ENCODE data around the gene SLC26A2. TPM values are rescaled to one million over a fixed set of nuclear protein-coding genes. Genes with fewer than 3 reads are reported as not detected.

Gene SLC26A2
- total RNA-seq, 1 donor from 2014 or later = 18.9 TPM

DNA sequence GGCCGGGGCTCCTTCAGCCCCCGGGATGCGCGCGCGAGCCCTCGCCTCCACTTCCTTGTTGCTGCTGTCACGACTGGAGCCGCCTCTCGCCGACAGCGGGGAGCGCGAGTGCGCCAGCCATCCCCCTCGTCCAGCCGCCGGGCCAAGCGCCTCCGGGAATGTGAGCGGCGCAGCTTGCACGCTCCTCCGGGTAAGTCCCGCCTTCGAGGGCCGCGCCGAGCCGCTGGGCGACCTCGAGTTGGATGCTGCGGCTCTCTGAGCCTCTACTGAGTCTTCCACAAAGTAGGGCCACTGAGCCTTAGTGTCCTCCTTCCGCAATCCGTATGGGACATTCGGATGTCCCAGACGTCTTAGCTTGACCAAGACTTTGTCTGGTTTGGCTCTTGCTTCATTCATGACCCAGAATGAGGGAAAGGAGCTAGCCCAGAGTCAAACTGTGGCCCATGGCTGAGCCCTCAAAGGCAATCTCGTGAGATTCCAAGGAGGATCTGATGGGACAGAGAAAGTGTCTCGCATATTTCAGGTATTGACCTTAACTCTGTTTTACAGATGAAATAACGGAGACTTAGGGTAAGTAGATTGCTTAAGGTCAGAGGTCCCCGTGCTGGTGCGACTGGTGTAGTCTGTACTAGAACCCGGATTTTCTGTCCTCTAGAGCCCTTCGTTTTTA, 40.6 kb downstream of the SLC26A2 start:
- Histone ChIP-seq H3K27ac (peak overlapping the region; percentile 94), H3K27me3 (no peaks in the 10 kb centered on the region), H3K36me3 (peaks cover 21% of the 10 kb centered on the region), H3K4me1 (peaks cover 28% of the 10 kb centered on the region), H3K4me3 (peak overlapping the region; percentile 84), H3K9me3 (no peaks in the 10 kb centered on the region)
- DNase-seq (peak; percentile 84), ATAC-seq (peak; percentile 58)
- intact Hi-C loops (cut with DNase I) = no loop called here
- TF ChIP-seq, protein P1, sequence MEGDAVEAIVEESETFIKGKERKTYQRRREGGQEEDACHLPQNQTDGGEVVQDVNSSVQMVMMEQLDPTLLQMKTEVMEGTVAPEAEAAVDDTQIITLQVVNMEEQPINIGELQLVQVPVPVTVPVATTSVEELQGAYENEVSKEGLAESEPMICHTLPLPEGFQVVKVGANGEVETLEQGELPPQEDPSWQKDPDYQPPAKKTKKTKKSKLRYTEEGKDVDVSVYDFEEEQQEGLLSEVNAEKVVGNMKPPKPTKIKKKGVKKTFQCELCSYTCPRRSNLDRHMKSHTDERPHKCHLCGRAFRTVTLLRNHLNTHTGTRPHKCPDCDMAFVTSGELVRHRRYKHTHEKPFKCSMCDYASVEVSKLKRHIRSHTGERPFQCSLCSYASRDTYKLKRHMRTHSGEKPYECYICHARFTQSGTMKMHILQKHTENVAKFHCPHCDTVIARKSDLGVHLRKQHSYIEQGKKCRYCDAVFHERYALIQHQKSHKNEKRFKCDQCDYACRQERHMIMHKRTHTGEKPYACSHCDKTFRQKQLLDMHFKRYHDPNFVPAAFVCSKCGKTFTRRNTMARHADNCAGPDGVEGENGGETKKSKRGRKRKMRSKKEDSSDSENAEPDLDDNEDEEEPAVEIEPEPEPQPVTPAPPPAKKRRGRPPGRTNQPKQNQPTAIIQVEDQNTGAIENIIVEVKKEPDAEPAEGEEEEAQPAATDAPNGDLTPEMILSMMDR (IDR thresholded peaks at IDR 0.05) = no peak

DNA sequence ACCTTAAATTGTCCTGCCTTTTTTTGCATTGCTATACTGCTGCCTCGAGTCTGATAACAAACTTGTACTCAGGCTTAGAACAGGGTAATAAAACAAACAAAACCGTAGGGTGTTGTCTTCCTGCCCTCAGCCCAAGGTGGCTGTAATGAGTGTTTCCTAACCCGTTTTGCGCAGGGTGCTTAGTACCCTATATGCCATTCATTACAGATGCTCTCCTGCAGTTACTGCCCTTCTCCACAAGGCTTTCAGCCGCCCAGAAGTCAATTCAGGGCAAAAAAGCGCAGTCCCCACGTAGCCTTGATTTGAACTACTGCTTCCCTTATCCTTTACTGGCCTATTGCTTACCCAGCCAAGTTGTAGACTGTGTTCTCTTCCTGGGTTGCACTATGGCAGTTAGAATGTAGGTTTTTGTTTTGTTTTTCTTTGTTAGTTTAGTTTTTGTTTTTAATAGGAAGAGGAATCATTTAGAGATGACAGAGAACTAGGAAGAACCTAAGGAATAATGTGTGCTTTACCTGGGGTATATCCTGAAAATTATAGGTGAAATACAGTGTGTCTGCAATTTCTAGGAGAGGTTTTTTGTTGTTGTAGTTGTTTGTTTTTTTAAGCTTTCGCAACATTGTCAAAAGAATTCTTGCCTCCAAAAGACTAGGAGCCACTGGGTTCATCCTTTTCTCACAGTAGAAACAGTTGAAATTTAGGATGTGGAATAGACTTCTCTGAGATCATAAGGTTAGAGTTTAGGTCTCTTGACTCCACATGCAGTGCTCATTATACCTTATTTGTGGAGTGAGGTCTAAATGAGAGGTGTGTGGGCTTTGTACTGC, 41.3 kb downstream of the SLC26A2 start:
- intact Hi-C loops (cut with DNase I) = no loop called here
- Histone ChIP-seq H3K36me3 (peaks cover 27% of the 10 kb centered on the region), H3K4me3 (peak overlapping the region; percentile 84), H3K27me3 (no peaks in the 10 kb centered on the region), H3K27ac (peak overlapping the region; percentile 94), H3K9me3 (no peaks in the 10 kb centered on the region), H3K4me1 (peaks cover 28% of the 10 kb centered on the region)
- TF ChIP-seq, protein P1 (IDR thresholded peaks at IDR 0.05) = peak; percentile 68
- ATAC-seq (peak; percentile 69), DNase-seq (no peak)

DNA sequence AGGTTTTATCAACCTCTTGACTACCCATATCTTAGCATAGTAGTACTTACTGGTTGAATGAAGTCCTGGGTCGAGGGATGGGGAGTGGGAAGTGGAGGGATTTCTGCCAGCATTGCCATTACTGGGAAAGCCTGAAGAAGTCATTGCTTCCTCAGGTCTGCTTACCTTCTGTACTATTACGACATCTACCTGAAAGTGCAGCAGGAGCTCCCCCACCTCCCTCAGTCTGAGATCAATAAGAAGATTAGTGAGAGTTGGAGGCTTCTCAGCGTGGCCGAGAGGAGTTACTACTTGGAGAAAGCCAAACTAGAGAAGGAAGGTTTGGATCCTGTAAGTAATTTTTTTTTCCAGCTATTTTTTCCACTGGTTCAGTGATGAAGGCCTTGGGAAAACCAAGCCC, 45.8 kb downstream of the SLC26A2 start:
- Histone ChIP-seq H3K4me3 (no peak overlapping the region), H3K36me3 (peaks cover 70% of the 10 kb centered on the region), H3K4me1 (peaks cover 20% of the 10 kb centered on the region), H3K27me3 (no peaks in the 10 kb centered on the region), H3K9me3 (no peaks in the 10 kb centered on the region), H3K27ac (no peak overlapping the region)
- intact Hi-C loops (cut with DNase I) = no loop called here
- ATAC-seq = no peak
- TF ChIP-seq, protein P1 (IDR thresholded peaks at IDR 0.05) = no peak
- DNase-seq = no peak

DNA sequence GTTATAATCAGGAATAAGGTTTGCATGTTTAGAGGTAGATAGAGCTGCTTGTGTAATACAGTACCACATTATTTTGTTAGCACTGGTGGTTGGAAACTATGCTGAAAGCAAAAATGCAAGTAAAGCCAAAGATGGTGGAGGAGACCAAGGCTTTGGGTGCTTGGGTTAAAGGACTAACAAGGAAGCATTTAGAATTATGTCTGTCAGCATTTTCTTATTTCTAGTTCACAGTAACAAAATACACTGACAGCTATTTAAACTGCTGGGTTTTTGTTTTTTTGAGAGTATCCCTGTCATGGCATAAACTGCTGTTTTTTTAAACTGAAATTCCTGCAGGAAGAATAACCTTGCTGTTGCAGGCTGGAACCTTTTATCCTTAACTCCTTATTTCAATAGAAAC, 46.5 kb downstream of the SLC26A2 start:
- DNase-seq (no peak), ATAC-seq (no peak)
- Histone ChIP-seq H3K4me1 (peaks cover 13% of the 10 kb centered on the region), H3K27ac (no peak overlapping the region), H3K27me3 (no peaks in the 10 kb centered on the region), H3K4me3 (no peak overlapping the region), H3K36me3 (peaks cover 76% of the 10 kb centered on the region), H3K9me3 (no peaks in the 10 kb centered on the region)
- TF ChIP-seq, protein P1 (IDR thresholded peaks at IDR 0.05) = no peak
- intact Hi-C loops (cut with DNase I) = no loop called here

DNA sequence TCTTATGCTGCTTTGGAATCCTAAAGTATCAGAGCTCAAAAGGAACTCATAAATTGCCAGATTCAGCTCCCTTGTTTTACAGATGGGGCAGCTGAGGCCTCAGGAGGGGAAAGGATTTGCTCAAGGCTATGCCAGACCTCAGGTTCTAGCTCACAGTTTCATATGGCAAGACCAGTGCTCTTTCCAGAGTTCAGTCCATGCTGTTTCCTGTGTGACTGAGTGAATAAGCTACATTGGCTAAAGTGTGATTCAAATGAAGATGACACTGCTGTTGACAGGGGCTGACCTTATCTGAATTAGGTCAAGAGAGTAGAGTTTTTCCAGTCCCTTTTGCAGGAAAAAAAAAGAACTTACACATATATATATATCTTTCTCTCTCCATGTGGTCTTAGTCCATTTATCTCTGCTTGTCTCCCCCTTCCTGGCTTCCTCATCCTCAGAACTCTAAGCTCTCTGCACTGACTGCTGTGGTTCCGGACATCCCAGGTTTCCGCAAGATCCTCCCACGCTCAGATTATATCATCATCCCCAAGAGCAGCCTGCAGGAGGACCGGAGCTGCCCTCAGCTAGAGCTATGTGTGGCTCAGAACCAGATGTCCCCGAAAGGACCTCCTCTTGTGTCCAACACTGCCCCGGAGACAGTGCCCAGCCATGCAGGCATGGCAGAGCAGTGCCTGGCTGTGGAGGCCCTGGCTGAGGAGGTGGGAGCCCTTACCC, 49.3 kb downstream of the SLC26A2 start:
- ATAC-seq (peak; percentile 30), DNase-seq (no peak)
- intact Hi-C loops (cut with DNase I) = no loop called here
- H3K4me3 ChIP-seq = no peak overlapping the region
- H3K9me3 ChIP-seq = no peaks in the 10 kb centered on the region
- H3K36me3 ChIP-seq = peaks cover 93% of the 10 kb centered on the region
- TF ChIP-seq, protein P1 (IDR thresholded peaks at IDR 0.05) = no peak
- H3K27ac ChIP-seq = no peak overlapping the region
- no peaks in the 10 kb centered on the region for H3K4me1 ChIP-seq
- no peaks in the 10 kb centered on the region for H3K27me3 ChIP-seq

All from upper lobe of right lung (tissue), 1 donor.